ENCODE data around the gene AGR2. TPM values are rescaled to one million over a fixed set of nuclear protein-coding genes. Genes with fewer than 3 reads are reported as not detected.

The AGR2 gene
- total RNA-seq, 1 experiment from 2014 or later = 147 TPM

GRCh38 chr7:16836481-16836880, 31.7 kb upstream of the AGR2 start:
- in situ Hi-C loops (cut with HindIII; ENCODE audit: low pct_unique_long_range_greater_than_20kb, low sequenced_read_pairs) = no loop called here
- ATAC-seq (no peak), DNase-seq (ENCODE audit: low read depth, low spot score) (no peak)
- no peaks in the 10 kb centered on the region for H3K27me3 ChIP-seq (ENCODE audit: control insufficient read depth, insufficient read depth, low read length)
- H3K4me3 ChIP-seq (ENCODE audit: low read depth in 2 of 2, low read length in 2 of 2) = no peak overlapping the region
- no peaks in the 10 kb centered on the region for H3K4me1 ChIP-seq (ENCODE audit: control insufficient read depth, insufficient read depth, low read length)
- no peaks in the 10 kb centered on the region for H3K36me3 ChIP-seq (ENCODE audit: control insufficient read depth, insufficient read depth, low read length)
- BruUV-seq (replicated peaks) = no TSS peak
- no peak overlapping the region for H3K27ac ChIP-seq (ENCODE audit: low read length)
- intact Hi-C loops (cut with micrococcal nuclease; ENCODE audit: unreplicated experiment) = no loop called here
- POLR2A ChIA-PET = no interaction called here
- CTCF ChIA-PET = interaction anchor here (0.5 kb wide), 1 partner anchor 23 kb away, joined by 3 read pairs; no protein-coding TSS in a partner anchor
- TF ChIP-seq, protein P1, sequence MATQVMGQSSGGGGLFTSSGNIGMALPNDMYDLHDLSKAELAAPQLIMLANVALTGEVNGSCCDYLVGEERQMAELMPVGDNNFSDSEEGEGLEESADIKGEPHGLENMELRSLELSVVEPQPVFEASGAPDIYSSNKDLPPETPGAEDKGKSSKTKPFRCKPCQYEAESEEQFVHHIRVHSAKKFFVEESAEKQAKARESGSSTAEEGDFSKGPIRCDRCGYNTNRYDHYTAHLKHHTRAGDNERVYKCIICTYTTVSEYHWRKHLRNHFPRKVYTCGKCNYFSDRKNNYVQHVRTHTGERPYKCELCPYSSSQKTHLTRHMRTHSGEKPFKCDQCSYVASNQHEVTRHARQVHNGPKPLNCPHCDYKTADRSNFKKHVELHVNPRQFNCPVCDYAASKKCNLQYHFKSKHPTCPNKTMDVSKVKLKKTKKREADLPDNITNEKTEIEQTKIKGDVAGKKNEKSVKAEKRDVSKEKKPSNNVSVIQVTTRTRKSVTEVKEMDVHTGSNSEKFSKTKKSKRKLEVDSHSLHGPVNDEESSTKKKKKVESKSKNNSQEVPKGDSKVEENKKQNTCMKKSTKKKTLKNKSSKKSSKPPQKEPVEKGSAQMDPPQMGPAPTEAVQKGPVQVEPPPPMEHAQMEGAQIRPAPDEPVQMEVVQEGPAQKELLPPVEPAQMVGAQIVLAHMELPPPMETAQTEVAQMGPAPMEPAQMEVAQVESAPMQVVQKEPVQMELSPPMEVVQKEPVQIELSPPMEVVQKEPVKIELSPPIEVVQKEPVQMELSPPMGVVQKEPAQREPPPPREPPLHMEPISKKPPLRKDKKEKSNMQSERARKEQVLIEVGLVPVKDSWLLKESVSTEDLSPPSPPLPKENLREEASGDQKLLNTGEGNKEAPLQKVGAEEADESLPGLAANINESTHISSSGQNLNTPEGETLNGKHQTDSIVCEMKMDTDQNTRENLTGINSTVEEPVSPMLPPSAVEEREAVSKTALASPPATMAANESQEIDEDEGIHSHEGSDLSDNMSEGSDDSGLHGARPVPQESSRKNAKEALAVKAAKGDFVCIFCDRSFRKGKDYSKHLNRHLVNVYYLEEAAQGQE (IDR thresholded peaks at IDR 0.05; ENCODE audit: insufficient read depth in 1 of 2, low read depth in 2 of 2, low read length in 1 of 2) = no peak
- TF ChIP-seq, protein P2, sequence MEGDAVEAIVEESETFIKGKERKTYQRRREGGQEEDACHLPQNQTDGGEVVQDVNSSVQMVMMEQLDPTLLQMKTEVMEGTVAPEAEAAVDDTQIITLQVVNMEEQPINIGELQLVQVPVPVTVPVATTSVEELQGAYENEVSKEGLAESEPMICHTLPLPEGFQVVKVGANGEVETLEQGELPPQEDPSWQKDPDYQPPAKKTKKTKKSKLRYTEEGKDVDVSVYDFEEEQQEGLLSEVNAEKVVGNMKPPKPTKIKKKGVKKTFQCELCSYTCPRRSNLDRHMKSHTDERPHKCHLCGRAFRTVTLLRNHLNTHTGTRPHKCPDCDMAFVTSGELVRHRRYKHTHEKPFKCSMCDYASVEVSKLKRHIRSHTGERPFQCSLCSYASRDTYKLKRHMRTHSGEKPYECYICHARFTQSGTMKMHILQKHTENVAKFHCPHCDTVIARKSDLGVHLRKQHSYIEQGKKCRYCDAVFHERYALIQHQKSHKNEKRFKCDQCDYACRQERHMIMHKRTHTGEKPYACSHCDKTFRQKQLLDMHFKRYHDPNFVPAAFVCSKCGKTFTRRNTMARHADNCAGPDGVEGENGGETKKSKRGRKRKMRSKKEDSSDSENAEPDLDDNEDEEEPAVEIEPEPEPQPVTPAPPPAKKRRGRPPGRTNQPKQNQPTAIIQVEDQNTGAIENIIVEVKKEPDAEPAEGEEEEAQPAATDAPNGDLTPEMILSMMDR (IDR thresholded peaks at IDR 0.05) = no peak
- TF ChIP-seq SIN3A (IDR thresholded peaks at IDR 0.05; ENCODE audit: borderline replicate concordance, insufficient read depth, low read depth, low read length) = no peak
- no peak for TF ChIP-seq TCF7L2 (IDR thresholded peaks at IDR 0.05; ENCODE audit: low read depth, low read length)
- TF ChIP-seq POLR2AphosphoS5 (IDR thresholded peaks at IDR 0.05; ENCODE audit: low read depth, low read length) = no peak
- H3K9me3 ChIP-seq (ENCODE audit: control insufficient read depth, insufficient read depth, low read depth, low read length) = no peaks in the 10 kb centered on the region

- Histone ChIP-seq H3K27me3 (ENCODE audit: control insufficient read depth, insufficient read depth, low read length) (no peaks in the 10 kb centered on the region), H3K4me1 (ENCODE audit: control insufficient read depth, insufficient read depth, low read length) (no peaks in the 10 kb centered on the region), H3K27ac (ENCODE audit: low read length) (peak overlapping the region; percentile 30; the same call in 1 of the 2 replicates), H3K9me3 (ENCODE audit: control insufficient read depth, insufficient read depth, low read depth, low read length) (0 out of 2 replicates have a peak, but pooled peaks cover 5% of the 10 kb centered on the region), H3K36me3 (ENCODE audit: control insufficient read depth, insufficient read depth, low read length) (no peaks in the 10 kb centered on the region), H3K4me3 (ENCODE audit: low read depth in 2 of 2, low read length in 2 of 2) (no peak overlapping the region)
- BruUV-seq (replicated peaks) = no TSS peak
- ChIA-PET CTCF (no interaction called here), POLR2A (no interaction called here)
- no peak for ATAC-seq
- in situ Hi-C loops (cut with HindIII; ENCODE audit: low pct_unique_long_range_greater_than_20kb, low sequenced_read_pairs) (no loop called here), intact Hi-C loops (cut with micrococcal nuclease; ENCODE audit: unreplicated experiment) (no loop called here)
- no peak for DNase-seq (ENCODE audit: low read depth, low spot score)
- TF ChIP-seq SIN3A (IDR thresholded peaks at IDR 0.05; ENCODE audit: borderline replicate concordance, insufficient read depth, low read depth, low read length) (no peak), POLR2AphosphoS5 (IDR thresholded peaks at IDR 0.05; ENCODE audit: low read depth, low read length) (no peak)
Observed at GRCh38 chr7:16833373-16833772, 28.6 kb upstream of the AGR2 start.

DNA sequence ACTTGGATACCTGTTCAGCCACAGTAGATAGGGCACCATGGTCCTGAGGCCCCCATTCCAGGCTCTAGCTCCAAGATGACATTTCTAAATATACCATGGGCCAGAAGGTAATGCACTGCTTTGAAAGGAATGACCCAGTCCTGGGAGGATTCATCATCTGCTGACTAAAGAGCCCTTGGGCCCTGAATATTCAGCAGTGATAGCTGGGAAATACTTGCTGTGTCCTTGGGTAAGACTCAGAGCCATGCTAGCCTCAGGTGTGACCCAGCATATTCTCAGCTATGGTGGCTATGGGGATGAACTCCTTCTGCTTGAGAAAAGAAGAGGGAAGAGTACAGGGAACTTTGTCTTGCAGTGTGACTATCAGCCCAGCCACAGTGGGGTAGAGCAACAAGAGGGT, 21.3 kb upstream of the AGR2 start:
- intact Hi-C loops (cut with micrococcal nuclease; ENCODE audit: unreplicated experiment) = no loop called here
- CTCF ChIA-PET = no interaction called here
- Histone ChIP-seq H3K36me3 (ENCODE audit: control insufficient read depth, insufficient read depth, low read length) (no peaks in the 10 kb centered on the region), H3K27ac (ENCODE audit: low read length) (peak overlapping the region; percentile 20; the same call in 1 of the 2 replicates), H3K9me3 (ENCODE audit: control insufficient read depth, insufficient read depth, low read depth, low read length) (0 out of 2 replicates have a peak, but pooled peaks cover 5% of the 10 kb centered on the region), H3K27me3 (ENCODE audit: control insufficient read depth, insufficient read depth, low read length) (no peaks in the 10 kb centered on the region), H3K4me1 (ENCODE audit: control insufficient read depth, insufficient read depth, low read length) (no peaks in the 10 kb centered on the region), H3K4me3 (ENCODE audit: low read depth in 2 of 2, low read length in 2 of 2) (no peak overlapping the region)
- DNase-seq (ENCODE audit: low read depth, low spot score) (no peak), ATAC-seq (no peak)
- no peak for TF ChIP-seq SIN3A (IDR thresholded peaks at IDR 0.05; ENCODE audit: borderline replicate concordance, insufficient read depth, low read depth, low read length)
- TF ChIP-seq POLR2AphosphoS5 (IDR thresholded peaks at IDR 0.05; ENCODE audit: low read depth, low read length) = no peak
- TF ChIP-seq, protein P2 (IDR thresholded peaks at IDR 0.05) = no peak
- TF ChIP-seq, protein P1 (IDR thresholded peaks at IDR 0.05; ENCODE audit: insufficient read depth in 1 of 2, low read depth in 2 of 2, low read length in 1 of 2) = no peak
- TF ChIP-seq TCF7L2 (IDR thresholded peaks at IDR 0.05; ENCODE audit: low read depth, low read length) = no peak
- in situ Hi-C loops (cut with HindIII; ENCODE audit: low pct_unique_long_range_greater_than_20kb, low sequenced_read_pairs) = no loop called here
- POLR2A ChIA-PET = no interaction called here
- BruUV-seq (replicated peaks) = no TSS peak

Data from Panc1 (cell line).